GM12878 (cell line): ENCODE measurements around the gene NEK5. TPM values are rescaled to one million over a fixed set of nuclear protein-coding genes. Genes with fewer than 3 reads are reported as not detected.

ENCODE experiments used
- ATAC-seq: fragments of 200-7000 bp; cut with Tn5 transposase; 3 replicates; pipeline ENCODE4 v1.9.1; 2020; ENCODE audit warnings: mild to moderate bottlenecking, moderate library complexity
- BruUV-seq: library from RNA; stranded (reverse); fragments of 400-500 nt; replicated peaks from 2 replicates; lab custom pipeline; 2021; lab: Mats Ljungman, UMichigan
- CTCF ChIA-PET: fragments of 300-600 bp; sonication (Branson Sonifier 250); formaldehyde crosslinking; extraction: SDS; loops from one replicate; lab custom pipeline; 2021; ENCODE audit warnings: inconsistent platforms; lab: Yijun Ruan, JAX
- POLR2A ChIA-PET: fragments of 350-600 bp; formaldehyde crosslinking; extraction: SDS; loops from one replicate; lab custom pipeline; 2021; ENCODE audit warnings: inconsistent platforms; lab: Charles Lee
- RAD21 ChIA-PET: fragments of 300-600 bp; sonication (Branson Sonifier 250); formaldehyde crosslinking; loops from one replicate; lab custom pipeline; 2023; ENCODE audit warnings: antibody characterized with exemption; ENCODE audit not compliant: unreplicated experiment; lab: Charles Lee
- SMC1A ChIA-PET: fragments of 300-600 bp; sonication (Branson Sonifier 250); formaldehyde crosslinking; loops from one replicate; lab custom pipeline; 2023; ENCODE audit not compliant: unreplicated experiment, uncharacterized antibody; lab: Charles Lee
- DNase-seq: peaks from one replicate; pipeline ENCODE4 v3.0.0-alpha.2; 2011; ENCODE audit warnings: low read depth, low spot score
- FAIRE-seq: peaks from 3 replicates; lab custom pipeline; 2011; peaks lifted over from hg19 to GRCh38; lab: Jason Lieb, UNC
- H2AFZ ChIP-seq: 2 replicates; pipeline ENCODE4 v1.6.0; 2011; ENCODE audit warnings: low read depth, low read length, control low read depth; ENCODE audit not compliant: control insufficient read depth
- H3K27ac ChIP-seq: 2 replicates; pipeline ENCODE4 v1.5.1; 2011; ENCODE audit warnings: control low read depth; ENCODE audit not compliant: control insufficient read depth, insufficient read depth
- H3K27me3 ChIP-seq, 2 experiments: replicated peaks in 1 of 2; 2 replicates each; pipeline versions ENCODE4 v1.6.0 to v1.6.1; 2011; ENCODE audit warnings: low read length in 1 of 2; ENCODE audit not compliant: control insufficient read depth in 2 of 2, insufficient read depth in 2 of 2
- H3K36me3 ChIP-seq, 2 experiments: 2 replicates each; pipeline ENCODE4 v1.5.1; 2011; ENCODE audit warnings: low read length in 1 of 2; ENCODE audit not compliant: control insufficient read depth in 2 of 2, insufficient read depth in 2 of 2
- H3K4me1 ChIP-seq: 2 replicates; pipeline ENCODE4 v1.6.1; 2011; ENCODE audit warnings: mild to moderate bottlenecking, low read length, moderate library complexity, mixed read lengths; ENCODE audit not compliant: control insufficient read depth, insufficient read depth
- H3K4me2 ChIP-seq: 2 replicates; pipeline ENCODE4 v1.6.0; 2011; ENCODE audit warnings: control low read depth; ENCODE audit not compliant: control insufficient read depth, insufficient read depth
- H3K4me3 ChIP-seq: fragments of 200-600 bp; sonication (generic); 2 replicates; pipeline ENCODE4 v1.5.1; 2016
- H3K79me2 ChIP-seq: 2 replicates; pipeline ENCODE4 v1.6.0; 2011; ENCODE audit warnings: low read length; ENCODE audit not compliant: control insufficient read depth, insufficient read depth
- H3K9ac ChIP-seq: 2 replicates; pipeline ENCODE4 v1.8.0; 2011; ENCODE audit warnings: low read length, control low read depth, mixed read lengths; ENCODE audit not compliant: control insufficient read depth, insufficient read depth
- H3K9me3 ChIP-seq: replicated peaks from 3 replicates; pipeline ENCODE4 v1.5.1; 2011; ENCODE audit warnings: mild to moderate bottlenecking, low read length; ENCODE audit not compliant: control insufficient read depth, insufficient read depth
- H4K20me1 ChIP-seq: 2 replicates; pipeline ENCODE4 v1.6.0; 2011; ENCODE audit not compliant: control insufficient read depth, insufficient read depth
- BCL11A ChIP-seq: IDR thresholded peaks from 2 replicates; pipeline ENCODE4 v1.6.1; 2011; ENCODE audit warnings: low read depth, low read length
- CBFB ChIP-seq: IDR thresholded peaks from 2 replicates; pipeline ENCODE4 v1.6.1; 2016; ENCODE audit warnings: antibody characterized with exemption, low read depth
- IKZF1 ChIP-seq: fragments of 450-650 bp; conservative IDR thresholded peaks from 2 replicates; pipeline ENCODE4 v1.6.1; 2017; ENCODE audit warnings: antibody characterized with exemption, mild to moderate bottlenecking
- IKZF2 ChIP-seq, 2 experiments: fragments of 450-650 bp; IDR thresholded peaks; 2 replicates each; pipeline ENCODE4 v1.6.1; 2017; ENCODE audit warnings: mild to moderate bottlenecking in 2 of 2, moderate library complexity in 2 of 2
- MEF2A ChIP-seq: IDR thresholded peaks from 2 replicates; pipeline ENCODE4 v1.6.1; 2011; ENCODE audit warnings: low read depth, mild to moderate bottlenecking, low read length, moderate library complexity; ENCODE audit not compliant: insufficient read depth
- MEF2B ChIP-seq: fragments of 450-650 bp; IDR thresholded peaks from 2 replicates; pipeline ENCODE4 v1.6.1; 2018; ENCODE audit warnings: mild to moderate bottlenecking, moderate library complexity; ENCODE audit not compliant: partially characterized antibody, poor library complexity, severe bottlenecking
- NR2C2 ChIP-seq: IDR thresholded peaks from 2 replicates; pipeline ENCODE4 v1.6.1; 2011; ENCODE audit warnings: borderline replicate concordance, low read depth; ENCODE audit not compliant: control insufficient read depth, insufficient read length
- POLR2A ChIP-seq: IDR thresholded peaks from 2 replicates; pipeline ENCODE4 v1.6.1; 2011; ENCODE audit warnings: low read depth, mild to moderate bottlenecking, low read length
- SMAD5 ChIP-seq: IDR thresholded peaks from 2 replicates; pipeline ENCODE4 v1.6.1; 2016; ENCODE audit warnings: antibody characterized with exemption, low read depth
- USF1 ChIP-seq: IDR thresholded peaks from 2 replicates; pipeline ENCODE4 v1.6.1; 2011; ENCODE audit warnings: borderline replicate concordance, low read depth, mild to moderate bottlenecking, moderate library complexity, mixed read lengths, low read length; ENCODE audit not compliant: insufficient read depth; ENCODE audit errors: extremely low read length
- USF2 ChIP-seq: IDR thresholded peaks from 2 replicates; pipeline ENCODE4 v1.6.1; 2011; ENCODE audit warnings: low read depth, low read length, improper control_type of control experiment, borderline replicate concordance
- ZNF24 ChIP-seq: fragments of 450-650 bp; IDR thresholded peaks from 2 replicates; pipeline ENCODE4 v1.6.1; 2017; ENCODE audit warnings: antibody characterized with exemption, mild to moderate bottlenecking
- WGBS: methylation state at CpG from one replicate; pipeline ENCODE4 v1.1.6; 2016; ENCODE audit warnings: low lambda C conversion rate; ENCODE audit not compliant: insufficient replicate concordance, insufficient coverage; ENCODE audit errors: missing lambda C conversion rate; 5-methylcytosine and 5-hydroxymethylcytosine counted together
- in situ Hi-C: fragments of 300-500 bp; cut with MboI; formaldehyde crosslinking; loops from 9 replicates; pipeline ENCODE4 v1.14.3; 2018; ENCODE audit warnings: mixed read lengths
- intact Hi-C: fragments of 100-400 bp; cut with micrococcal nuclease; formaldehyde crosslinking; loops from one replicate; pipeline ENCODE4 v1.14.2; 2022; ENCODE audit not compliant: unreplicated experiment
- polyA plus RNA-seq, 11 experiments: library from polyadenylated mRNA; depleted of rRNA in 4 of 11; unstranded in 6 of 11; stranded (reverse) in 5 of 11; fragments of >200 nt; fragmentation: Nextera tagmentation in 4 of 11; fragmentation: Illumina TruSeq in 1 of 11; extraction: Ambion mirVana in 4 of 11; extraction: Trizol in 1 of 11; gene quantifications; 1 replicate in 1 of 11; 2 replicates in 10 of 11; pipeline versions ENCODE4 v1.2.1 to v1.2.3, GENCODE V29; 2011 to 2016; ENCODE audit warnings: inconsistent platforms in 2 of 11, missing spikeins in 2 of 11, low read depth in 1 of 11
- total RNA-seq, 4 experiments: library from RNA; depleted of rRNA in 3 of 4; stranded (reverse); fragments of >200 nt in 3 of 4; fragmentation: Illumina TruSeq in 1 of 4; extraction: Trizol in 1 of 4; gene quantifications; 2 replicates each; pipeline versions ENCODE4 v1.2.1 to v1.2.3, GENCODE V29; 2013 to 2021
- TF ChIP-seq, protein P1 (sequence below): fragments of 450-650 bp; IDR thresholded peaks from 2 replicates; pipeline ENCODE4 v1.6.1; 2016; ENCODE audit warnings: mild to moderate bottlenecking
- TF ChIP-seq, protein P2 (sequence below): fragments of 450-650 bp; IDR thresholded peaks from 2 replicates; pipeline ENCODE4 v1.6.1; 2016; ENCODE audit warnings: mild to moderate bottlenecking, moderate library complexity, borderline replicate concordance

The NEK5 gene
- total and polyA plus RNA-seq, 10 of the 15 experiments (the other 5 are each of a cell fraction or from before 2014, with no cell fraction given), result 0.04 to 0.32 (median 0.20) TPM; not detected in 6

DNA sequence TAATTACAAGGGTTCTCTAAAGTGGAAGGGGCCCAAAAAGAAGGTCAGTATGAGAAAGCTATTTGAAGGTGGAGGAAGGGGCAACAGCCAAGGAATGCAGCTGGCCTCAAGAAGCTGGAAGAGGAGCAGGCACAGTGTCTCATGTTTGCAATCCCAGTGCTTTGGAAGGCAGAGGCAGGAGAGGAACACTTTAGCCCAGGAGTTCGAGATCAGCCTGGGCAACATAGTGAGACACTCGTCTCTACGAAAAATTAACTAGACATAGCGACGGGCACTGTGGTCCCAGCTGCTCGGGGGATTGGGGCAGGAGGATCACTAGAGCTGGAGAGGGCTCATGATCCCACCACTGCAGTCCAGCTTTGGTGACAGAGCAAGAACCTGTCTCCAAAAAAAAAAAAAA is 31.2 kb upstream of the NEK5 start (continued):
- no peak for TF ChIP-seq BCL11A

- ATAC-seq (peak; percentile 95), FAIRE-seq (no peak), DNase-seq (no peak)
- ChIA-PET SMC1A (interaction anchor here (0.7 to 1.6 kb wide), 3 partner anchors 15 to 31 kb away, joined by 3 to 4 read pairs (median 3); no protein-coding TSS in a partner anchor), CTCF (interaction anchor here (1.0 kb wide), 1 partner anchor 30 kb away, joined by 3 read pairs; no protein-coding TSS in a partner anchor), RAD21 (interaction anchor here (1.2 kb wide), 1 partner anchor 16 kb away, joined by 3 read pairs; no protein-coding TSS in a partner anchor), POLR2A (interaction anchor here (0.6 kb wide), 1 partner anchor 120 kb away, joined by 3 read pairs; no protein-coding TSS in a partner anchor)
- H4K20me1 ChIP-seq, result no peaks in the 10 kb centered on the region
- BruUV-seq, result TSS peak; percentile 63
- H3K27me3 ChIP-seq, result no peaks in the 10 kb centered on the region
- peak within 1 kb of the TSS; percentile 57 for H2AFZ ChIP-seq
- in situ Hi-C loops, result no loop called here
- 8% methylated on average over 51 of the region's 74 CpGs for WGBS
- intact Hi-C loops, result loop anchor here (2.0 kb wide), 1 partner anchor 35 kb away; no protein-coding TSS in a partner anchor
- no peaks in the 10 kb centered on the region for H3K9me3 ChIP-seq
- H3K27ac ChIP-seq, result 0 out of 2 replicates have a peak within 1 kb of the TSS, but pooled peaks have one; percentile 13
- H3K4me1 ChIP-seq, result peaks cover 5% of the 10 kb centered on the region; the same call in 1 of the 2 replicates
- H3K79me2 ChIP-seq, result no peaks in the 10 kb centered on the region
- H3K36me3 ChIP-seq, result no peaks in the 10 kb centered on the region
- H3K4me3 ChIP-seq, result peak within 1 kb of the TSS; percentile 79
- H3K4me2 ChIP-seq, result peak within 1 kb of the TSS; percentile 89
- H3K9ac ChIP-seq, result peak within 1 kb of the TSS; percentile 42; the same call in 1 of the 2 replicates
- TF ChIP-seq POLR2A (peak; percentile 47), USF1 (no peak), CBFB (no peak), IKZF2 (IDR thresholded peaks at IDR 0.05) (no peak), IKZF1 (peak; percentile 66), MEF2A (no peak), ZNF24 (no peak), MEF2B (peak; percentile 27), USF2 (no peak), NR2C2 (no peak), SMAD5 (no peak)
- TF ChIP-seq, protein P1, sequence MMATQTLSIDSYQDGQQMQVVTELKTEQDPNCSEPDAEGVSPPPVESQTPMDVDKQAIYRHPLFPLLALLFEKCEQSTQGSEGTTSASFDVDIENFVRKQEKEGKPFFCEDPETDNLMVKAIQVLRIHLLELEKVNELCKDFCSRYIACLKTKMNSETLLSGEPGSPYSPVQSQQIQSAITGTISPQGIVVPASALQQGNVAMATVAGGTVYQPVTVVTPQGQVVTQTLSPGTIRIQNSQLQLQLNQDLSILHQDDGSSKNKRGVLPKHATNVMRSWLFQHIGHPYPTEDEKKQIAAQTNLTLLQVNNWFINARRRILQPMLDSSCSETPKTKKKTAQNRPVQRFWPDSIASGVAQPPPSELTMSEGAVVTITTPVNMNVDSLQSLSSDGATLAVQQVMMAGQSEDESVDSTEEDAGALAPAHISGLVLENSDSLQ, result no peak
- TF ChIP-seq, protein P2, sequence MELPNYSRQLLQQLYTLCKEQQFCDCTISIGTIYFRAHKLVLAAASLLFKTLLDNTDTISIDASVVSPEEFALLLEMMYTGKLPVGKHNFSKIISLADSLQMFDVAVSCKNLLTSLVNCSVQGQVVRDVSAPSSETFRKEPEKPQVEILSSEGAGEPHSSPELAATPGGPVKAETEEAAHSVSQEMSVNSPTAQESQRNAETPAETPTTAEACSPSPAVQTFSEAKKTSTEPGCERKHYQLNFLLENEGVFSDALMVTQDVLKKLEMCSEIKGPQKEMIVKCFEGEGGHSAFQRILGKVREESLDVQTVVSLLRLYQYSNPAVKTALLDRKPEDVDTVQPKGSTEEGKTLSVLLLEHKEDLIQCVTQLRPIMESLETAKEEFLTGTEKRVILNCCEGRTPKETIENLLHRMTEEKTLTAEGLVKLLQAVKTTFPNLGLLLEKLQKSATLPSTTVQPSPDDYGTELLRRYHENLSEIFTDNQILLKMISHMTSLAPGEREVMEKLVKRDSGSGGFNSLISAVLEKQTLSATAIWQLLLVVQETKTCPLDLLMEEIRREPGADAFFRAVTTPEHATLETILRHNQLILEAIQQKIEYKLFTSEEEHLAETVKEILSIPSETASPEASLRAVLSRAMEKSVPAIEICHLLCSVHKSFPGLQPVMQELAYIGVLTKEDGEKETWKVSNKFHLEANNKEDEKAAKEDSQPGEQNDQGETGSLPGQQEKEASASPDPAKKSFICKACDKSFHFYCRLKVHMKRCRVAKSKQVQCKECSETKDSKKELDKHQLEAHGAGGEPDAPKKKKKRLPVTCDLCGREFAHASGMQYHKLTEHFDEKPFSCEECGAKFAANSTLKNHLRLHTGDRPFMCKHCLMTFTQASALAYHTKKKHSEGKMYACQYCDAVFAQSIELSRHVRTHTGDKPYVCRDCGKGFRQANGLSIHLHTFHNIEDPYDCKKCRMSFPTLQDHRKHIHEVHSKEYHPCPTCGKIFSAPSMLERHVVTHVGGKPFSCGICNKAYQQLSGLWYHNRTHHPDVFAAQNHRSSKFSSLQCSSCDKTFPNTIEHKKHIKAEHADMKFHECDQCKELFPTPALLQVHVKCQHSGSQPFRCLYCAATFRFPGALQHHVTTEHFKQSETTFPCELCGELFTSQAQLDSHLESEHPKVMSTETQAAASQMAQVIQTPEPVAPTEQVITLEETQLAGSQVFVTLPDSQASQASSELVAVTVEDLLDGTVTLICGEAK, result no peak; the same call in 1 of the 2 replicates
These were observed 30.5 kb upstream of the NEK5 start, which contains the start of gene NEK3 for GRCh38 chr13:52159159-52159982. Gene NEK3 (minus strand): TSS chr13:52159597. CDS start chr13:52156191, 3,406 bp downstream.
